MG63 (cell line): Measurements from ENCODE around the gene LRBA. TPM values are rescaled to one million over a fixed set of nuclear protein-coding genes. Genes with fewer than 3 reads are reported as not detected.
"Not testable (repeated sequence)": the region's sequence is repeated elsewhere in the genome, so short reads cannot be mapped to it uniquely, and the experiment has no call there.

Experiments used
- DNase-seq: peaks from one replicate; pipeline ENCODE4 v3.0.0-alpha.2; 2020
- H3K27me3 ChIP-seq: fragments of 250-450 bp; sonication (Bioruptor Pico); 2 replicates; pipeline ENCODE4 v1.5.1; 2020; ENCODE audit warnings: mild to moderate bottlenecking, moderate library complexity
- H3K36me3 ChIP-seq: fragments of 250-450 bp; sonication (Bioruptor Pico); 2 replicates; pipeline ENCODE4 v1.5.1; 2020; ENCODE audit warnings: mild to moderate bottlenecking, moderate library complexity
- H3K4me3 ChIP-seq: fragments of 250-450 bp; sonication (Bioruptor Pico); 2 replicates; pipeline ENCODE4 v1.5.1; 2020; ENCODE audit warnings: mild to moderate bottlenecking, moderate library complexity
- H3K9me3 ChIP-seq: fragments of 250-450 bp; sonication (Bioruptor Pico); 2 replicates; pipeline ENCODE4 v1.5.1; 2020; ENCODE audit warnings: mild to moderate bottlenecking, moderate library complexity
- total RNA-seq: library from RNA; depleted of rRNA; stranded (reverse); fragments of >200 nt; shearing (Covaris generic); gene quantifications from 2 replicates; pipeline ENCODE4 v1.2.3, GENCODE V29; 2014; ENCODE audit warnings: low replicate concordance

The LRBA gene
- total RNA-seq, 1 experiment from 2014 or later: 4.7 TPM

GRCh38 chr4:150546286-150546685 lies 468.8 kb downstream of the LRBA start:
- H3K9me3 ChIP-seq: no peaks in the 10 kb centered on the region
- H3K27me3 ChIP-seq: no peaks in the 10 kb centered on the region
- H3K4me3 ChIP-seq: no peak overlapping the region
- DNase-seq: no peak
- H3K36me3 ChIP-seq: no peaks in the 10 kb centered on the region

- no peak overlapping the region for H3K4me3 ChIP-seq
- no peaks in the 10 kb centered on the region for H3K27me3 ChIP-seq
- H3K36me3 ChIP-seq: no peaks in the 10 kb centered on the region
- H3K9me3 ChIP-seq: no peaks in the 10 kb centered on the region
- no peak for DNase-seq
Observed at GRCh38 chr4:150543042-150543441, 472.0 kb downstream of the LRBA start.

GRCh38 chr4:150541681-150542080 lies 473.4 kb downstream of the LRBA start:
- DNase-seq: no peak

DNA sequence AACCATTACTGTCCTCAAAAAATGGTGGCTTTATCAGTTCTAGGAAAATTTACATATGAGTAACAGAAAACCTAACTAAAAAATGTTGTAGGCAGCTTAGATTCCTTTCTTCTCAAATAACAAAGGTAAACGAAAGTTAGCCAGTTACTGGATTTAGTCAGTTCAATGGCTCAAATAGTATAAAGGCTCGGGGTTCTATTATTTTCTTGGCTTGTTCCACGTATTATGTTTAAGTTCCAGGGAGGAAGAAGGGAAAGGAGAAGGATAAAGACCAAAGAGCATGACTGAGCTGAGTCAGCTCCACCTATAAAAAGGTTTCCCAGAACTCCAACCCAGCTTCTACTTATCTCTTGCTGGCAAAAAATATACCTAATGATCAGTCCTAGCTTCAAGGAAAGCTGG lies 474.1 kb downstream of the LRBA start:
- H3K27me3 ChIP-seq: no peaks in the 10 kb centered on the region
- no peak for DNase-seq
- H3K9me3 ChIP-seq: no peaks in the 10 kb centered on the region
- no peak overlapping the region for H3K4me3 ChIP-seq
- no peaks in the 10 kb centered on the region for H3K36me3 ChIP-seq

More at GRCh38 chr4:150541681-150542080, 473.4 kb downstream of the LRBA start:
- Histone ChIP-seq H3K4me3 (no peak overlapping the region), H3K9me3 (no peaks in the 10 kb centered on the region), H3K27me3 (no peaks in the 10 kb centered on the region), H3K36me3 (no peaks in the 10 kb centered on the region)

GRCh38 chr4:150540536-150540935 lies 474.5 kb downstream of the LRBA start:
- Histone ChIP-seq H3K36me3 (no peaks in the 10 kb centered on the region), H3K27me3 (no peaks in the 10 kb centered on the region), H3K4me3 (no peak overlapping the region), H3K9me3 (no peaks in the 10 kb centered on the region)
- DNase-seq: no peak

DNA sequence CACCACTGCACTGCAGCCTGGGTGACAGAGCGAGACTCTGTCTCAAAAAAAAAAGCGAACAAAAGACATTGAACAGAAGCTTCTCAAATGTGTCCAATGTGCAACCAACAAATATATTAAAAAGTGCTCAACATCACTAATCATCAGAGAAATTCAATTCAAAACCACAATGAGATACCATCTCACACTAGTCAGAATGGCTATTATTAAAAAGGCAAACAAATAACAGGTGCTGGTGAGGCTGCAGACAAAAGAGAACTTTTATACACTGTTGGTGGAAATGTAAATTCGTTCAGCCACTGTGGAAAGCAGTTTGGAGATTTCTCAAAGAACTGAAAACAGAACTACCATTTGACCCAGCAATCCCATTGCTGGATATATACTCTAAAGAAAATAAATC lies 477.2 kb downstream of the LRBA start:
- H3K9me3 ChIP-seq, H3K27me3 ChIP-seq, H3K4me3 ChIP-seq, DNase-seq, H3K36me3 ChIP-seq: not testable (repeated sequence)

GRCh38 chr4:150534818-150535217 lies 480.3 kb downstream of the LRBA start:
- H3K36me3 ChIP-seq: no peaks in the 10 kb centered on the region
- H3K9me3 ChIP-seq: no peaks in the 10 kb centered on the region
- H3K4me3 ChIP-seq: no peak overlapping the region
- DNase-seq: no peak
- no peaks in the 10 kb centered on the region for H3K27me3 ChIP-seq

DNA sequence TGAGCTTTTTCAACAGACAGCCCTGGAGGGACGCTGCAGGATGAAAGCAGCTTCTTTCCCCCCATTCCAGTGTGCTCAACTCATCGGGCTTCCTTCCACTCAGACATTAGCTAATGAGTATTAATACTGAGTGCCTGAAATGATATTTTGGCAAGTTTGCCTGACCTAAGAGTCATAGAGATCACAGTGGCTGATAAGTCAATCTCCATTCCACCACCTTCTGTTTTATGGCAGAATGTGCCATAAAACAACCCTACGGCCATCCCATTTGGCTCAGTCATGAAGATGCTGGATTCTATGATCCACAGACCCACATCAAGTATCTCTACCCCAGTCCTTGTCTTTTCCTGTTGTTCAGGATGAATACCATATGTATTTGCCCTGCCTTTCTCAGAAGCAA lies 481.4 kb downstream of the LRBA start:
- no peaks in the 10 kb centered on the region for H3K27me3 ChIP-seq
- no peaks in the 10 kb centered on the region for H3K36me3 ChIP-seq
- H3K4me3 ChIP-seq: no peak overlapping the region
- DNase-seq: no peak
- no peaks in the 10 kb centered on the region for H3K9me3 ChIP-seq

GRCh38 chr4:150525321-150525868 lies 489.7 kb downstream of the LRBA start:
- DNase-seq: no peak
- H3K9me3 ChIP-seq: no peaks in the 10 kb centered on the region
- H3K27me3 ChIP-seq: no peaks in the 10 kb centered on the region
- H3K36me3 ChIP-seq: no peaks in the 10 kb centered on the region
- H3K4me3 ChIP-seq: no peak overlapping the region

DNA sequence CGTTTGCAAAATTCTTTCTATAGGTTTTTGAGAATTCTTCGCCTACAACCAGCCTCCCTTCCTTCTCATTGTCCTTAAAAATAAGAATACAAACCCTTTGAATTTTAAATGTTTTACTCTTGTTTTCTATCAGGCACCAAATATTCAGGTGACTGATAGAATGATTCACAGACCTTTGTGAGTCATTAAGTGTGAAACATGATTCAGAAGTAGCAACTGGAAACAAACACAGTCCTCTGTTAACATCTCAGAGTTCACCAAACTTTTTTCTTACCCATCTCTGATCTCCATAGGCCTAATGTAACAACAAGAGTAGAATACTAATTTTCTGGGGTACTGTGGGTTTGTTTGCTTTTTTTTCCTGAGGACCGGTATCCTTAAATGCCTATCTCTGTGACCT lies 496.5 kb downstream of the LRBA start:
- no peaks in the 10 kb centered on the region for H3K27me3 ChIP-seq
- H3K4me3 ChIP-seq: no peak overlapping the region
- no peaks in the 10 kb centered on the region for H3K36me3 ChIP-seq
- H3K9me3 ChIP-seq: no peaks in the 10 kb centered on the region
- DNase-seq: no peak

DNA sequence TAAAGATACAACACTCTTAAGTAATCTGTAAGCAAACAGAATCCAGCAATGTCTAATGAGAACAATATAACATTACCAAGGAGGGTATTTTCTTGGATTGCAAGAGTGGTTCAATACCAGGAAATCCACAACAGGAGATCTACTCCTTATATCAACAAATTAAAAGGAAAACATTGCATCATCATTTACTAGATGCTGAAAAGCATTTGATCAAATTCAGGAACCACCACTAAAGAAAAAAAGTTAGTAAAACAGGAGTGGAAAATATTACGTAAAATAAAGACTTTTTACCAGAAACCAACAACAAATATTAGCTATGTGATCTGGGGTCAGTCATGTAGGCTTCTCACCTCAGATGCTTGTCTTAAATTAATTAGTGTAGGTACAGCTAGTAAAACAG lies 499.9 kb downstream of the LRBA start:
- Histone ChIP-seq H3K4me3 (no peak overlapping the region), H3K27me3 (no peaks in the 10 kb centered on the region)
- no peak for DNase-seq

GRCh38 chr4:150514709-150515108 lies 500.4 kb downstream of the LRBA start:
- Histone ChIP-seq H3K9me3 (no peaks in the 10 kb centered on the region), H3K4me3 (no peak overlapping the region), H3K36me3 (no peaks in the 10 kb centered on the region), H3K27me3 (no peaks in the 10 kb centered on the region)
- DNase-seq: no peak

More for the DNA sequence above, 499.9 kb downstream of the LRBA start:
- H3K9me3 ChIP-seq: no peaks in the 10 kb centered on the region
- H3K36me3 ChIP-seq: no peaks in the 10 kb centered on the region

GRCh38 chr4:150510176-150510865 lies 504.8 kb downstream of the LRBA start:
- peak; percentile 53 for DNase-seq
- no peaks in the 10 kb centered on the region for H3K36me3 ChIP-seq
- no peaks in the 10 kb centered on the region for H3K27me3 ChIP-seq
- H3K9me3 ChIP-seq: 0 out of 2 replicates have a peak, but pooled peaks cover 2% of the 10 kb centered on the region
- peak overlapping the region; percentile 25 for H3K4me3 ChIP-seq

- H3K36me3 ChIP-seq, DNase-seq, H3K9me3 ChIP-seq, H3K4me3 ChIP-seq, H3K27me3 ChIP-seq: not testable (repeated sequence)
Observed at GRCh38 chr4:150507656-150508055, 507.4 kb downstream of the LRBA start.

- Histone ChIP-seq H3K4me3 (no peak overlapping the region), H3K27me3 (no peaks in the 10 kb centered on the region), H3K9me3 (no peaks in the 10 kb centered on the region), H3K36me3 (no peaks in the 10 kb centered on the region)
- DNase-seq: no peak
Observed at GRCh38 chr4:150501983-150502382, 513.1 kb downstream of the LRBA start.

- H3K9me3 ChIP-seq: no peaks in the 10 kb centered on the region
Observed at GRCh38 chr4:150501009-150501727, 513.9 kb downstream of the LRBA start.

DNA sequence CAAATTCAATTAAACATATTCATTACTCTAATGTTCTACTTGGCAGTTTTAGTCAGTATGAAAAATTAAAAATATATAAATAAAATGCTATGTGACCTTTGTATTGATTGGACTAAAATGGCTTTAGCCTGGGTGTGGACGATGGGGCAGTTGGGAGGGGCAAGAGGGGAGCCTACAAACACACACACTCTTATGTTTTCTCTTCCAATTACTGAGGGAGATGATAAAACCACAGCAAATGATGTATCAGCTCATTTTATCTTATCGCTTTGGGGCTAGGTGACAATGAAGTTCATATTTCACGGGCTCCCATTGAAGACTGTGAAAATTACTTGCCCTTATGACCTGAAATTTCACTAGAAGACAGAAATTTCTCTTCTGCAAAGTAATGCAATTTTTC lies 517.5 kb downstream of the LRBA start:
- no peaks in the 10 kb centered on the region for H3K36me3 ChIP-seq
- H3K4me3 ChIP-seq: no peak overlapping the region
- DNase-seq: no peak
- no peaks in the 10 kb centered on the region for H3K27me3 ChIP-seq
- no peaks in the 10 kb centered on the region for H3K9me3 ChIP-seq

More at GRCh38 chr4:150501009-150501727, 513.9 kb downstream of the LRBA start:
- Histone ChIP-seq H3K4me3 (no peak overlapping the region), H3K27me3 (no peaks in the 10 kb centered on the region), H3K36me3 (no peaks in the 10 kb centered on the region)
- no peak for DNase-seq

- Histone ChIP-seq H3K4me3 (no peak overlapping the region), H3K27me3 (no peaks in the 10 kb centered on the region), H3K9me3 (no peaks in the 10 kb centered on the region), H3K36me3 (no peaks in the 10 kb centered on the region)
- DNase-seq: no peak
Observed at GRCh38 chr4:150495550-150495949, 519.5 kb downstream of the LRBA start.
